OCI-LY1 (cell line): ENCODE data around the gene PGS1.

Source experiments
- H2AFZ ChIP-seq: fragments of 200-600 bp; sonication (generic), shearing (Covaris generic); 2 replicates; pipeline ENCODE4 v1.6.0; 2014; ENCODE audit warnings: antibody characterized with exemption, mild to moderate bottlenecking, low read length
- H3F3A ChIP-seq: fragments of 200-600 bp; sonication (generic), shearing (Covaris generic); 2 replicates; pipeline ENCODE4 v1.6.0; 2014; ENCODE audit warnings: mild to moderate bottlenecking, antibody characterized with exemption, low read length, moderate library complexity; ENCODE audit not compliant: insufficient read depth
- H3K27ac ChIP-seq: fragments of 200-600 bp; sonication (generic); 2 replicates; pipeline ENCODE4 v1.5.1; 2014; ENCODE audit warnings: low read length, mixed run types, mild to moderate bottlenecking, low read depth; ENCODE audit not compliant: poor library complexity, severe bottlenecking
- H3K27me3 ChIP-seq: fragments of 200-600 bp; sonication (generic); 2 replicates; pipeline ENCODE4 v1.6.0; 2014; ENCODE audit warnings: antibody characterized with exemption, mild to moderate bottlenecking, low read length, moderate library complexity; ENCODE audit not compliant: insufficient read depth
- H3K36me3 ChIP-seq: fragments of 200-600 bp; sonication (generic); 2 replicates; pipeline ENCODE4 v1.6.1; 2014; ENCODE audit warnings: mild to moderate bottlenecking, antibody characterized with exemption, low read length, moderate library complexity, mixed read lengths; ENCODE audit not compliant: insufficient read depth
- H3K4me1 ChIP-seq: fragments of 200-600 bp; sonication (generic); 2 replicates; pipeline ENCODE4 v1.5.1; 2014; ENCODE audit warnings: mild to moderate bottlenecking, low read length, moderate library complexity; ENCODE audit not compliant: insufficient read depth, severe bottlenecking
- H3K4me2 ChIP-seq: fragments of 200-600 bp; sonication (generic), shearing (Covaris generic); 2 replicates; pipeline ENCODE4 v1.6.1; 2014; ENCODE audit warnings: low read length
- H3K4me3 ChIP-seq: fragments of 200-600 bp; sonication (generic); 2 replicates; pipeline ENCODE4 v1.5.1; 2014; ENCODE audit warnings: low read length, low read depth, mild to moderate bottlenecking, mixed read lengths; ENCODE audit not compliant: poor library complexity, severe bottlenecking
- H3K79me2 ChIP-seq: fragments of 200-600 bp; shearing (Covaris generic); 2 replicates; pipeline ENCODE4 v1.6.1; 2016; ENCODE audit warnings: mixed run types, low read length, mixed read lengths; ENCODE audit not compliant: insufficient read depth
- H3K9ac ChIP-seq: fragments of 200-600 bp; sonication (generic), shearing (Covaris generic); 2 replicates; pipeline ENCODE4 v1.6.1; 2014; ENCODE audit warnings: mild to moderate bottlenecking, low read length, mixed read lengths
- H3K9me2 ChIP-seq: fragments of 200-600 bp; sonication (generic), shearing (Covaris generic); 2 replicates; pipeline ENCODE4 v1.6.1; 2014; ENCODE audit warnings: low read depth, mild to moderate bottlenecking, low read length, mixed read lengths
- H3K9me3 ChIP-seq: fragments of 200-600 bp; shearing (Covaris generic); 2 replicates; pipeline ENCODE4 v1.6.1; 2014; ENCODE audit warnings: low read length, mixed read lengths
- H4K20me1 ChIP-seq: fragments of 200-600 bp; sonication (generic), shearing (Covaris generic); 2 replicates; pipeline ENCODE4 v1.6.0; 2016; ENCODE audit warnings: mild to moderate bottlenecking, low read length; ENCODE audit not compliant: insufficient read depth
- EZH2 ChIP-seq: fragments of 200-600 bp; sonication (generic), shearing (Covaris generic); IDR thresholded peaks from 2 replicates; pipeline ENCODE4 v1.8.0; 2017; ENCODE audit warnings: borderline replicate concordance, mixed run types, mild to moderate bottlenecking, antibody characterized with exemption, low read length, moderate library complexity, mixed read lengths
- TF ChIP-seq, protein P1 (sequence below): fragments of 200-600 bp; sonication (generic), shearing (Covaris generic); IDR thresholded peaks from 2 replicates; pipeline ENCODE4 v1.5.1; 2017; ENCODE audit warnings: mild to moderate bottlenecking, antibody characterized with exemption, low read length, moderate library complexity, mixed read lengths

Gene PGS1

DNA sequence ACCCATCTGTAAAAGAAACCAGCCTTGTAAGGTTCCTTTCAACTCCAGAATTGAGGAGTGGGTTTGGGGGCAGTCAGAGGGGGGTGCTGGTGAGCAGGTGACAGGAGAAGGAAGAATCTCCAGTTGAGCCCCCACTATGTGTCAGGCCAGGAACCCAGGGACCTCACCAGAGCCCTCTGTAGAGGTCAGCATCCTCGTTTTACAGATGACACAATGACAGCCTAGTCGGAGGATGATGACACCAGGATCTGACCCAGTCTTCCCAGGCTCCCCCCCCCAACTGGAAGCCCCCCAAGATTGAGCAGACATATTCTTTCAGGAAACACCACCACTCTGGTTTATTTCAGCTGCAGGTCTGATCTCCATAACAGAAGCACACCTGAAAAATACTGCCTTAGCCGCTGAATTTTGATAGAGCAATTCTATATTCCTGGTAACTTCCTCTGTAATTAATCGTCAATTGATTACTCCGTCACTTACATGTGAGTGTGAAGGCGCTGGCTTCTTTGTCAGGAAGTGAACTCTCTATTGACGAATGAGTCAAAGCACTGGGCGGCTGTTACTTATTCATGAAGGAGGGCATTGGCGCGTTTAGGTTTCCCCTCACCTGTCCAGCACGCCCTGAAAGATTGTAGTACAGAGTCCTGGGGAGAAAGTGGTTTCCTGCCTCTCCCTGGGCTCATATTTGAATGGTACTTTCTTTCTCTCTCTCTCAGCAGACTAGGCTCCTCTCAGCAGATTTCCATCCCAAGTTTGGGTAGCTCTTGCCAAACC is 39.8 kb upstream of the PGS1 start:
- Histone ChIP-seq H3K4me3 (no peak overlapping the region), H3K4me2 (no peak overlapping the region), H3K4me1 (peaks cover 34% of the 10 kb centered on the region), H3K9me2 (no peaks in the 10 kb centered on the region), H3K27ac (no peak overlapping the region), H3K9ac (no peak overlapping the region), H4K20me1 (no peaks in the 10 kb centered on the region), H3K9me3 (no peaks in the 10 kb centered on the region), H3K79me2 (no peaks in the 10 kb centered on the region), H2AFZ (no peak overlapping the region), H3F3A (no peaks in the 10 kb centered on the region), H3K36me3 (no peaks in the 10 kb centered on the region), H3K27me3 (peaks cover 10% of the 10 kb centered on the region)
- TF ChIP-seq, protein P1, sequence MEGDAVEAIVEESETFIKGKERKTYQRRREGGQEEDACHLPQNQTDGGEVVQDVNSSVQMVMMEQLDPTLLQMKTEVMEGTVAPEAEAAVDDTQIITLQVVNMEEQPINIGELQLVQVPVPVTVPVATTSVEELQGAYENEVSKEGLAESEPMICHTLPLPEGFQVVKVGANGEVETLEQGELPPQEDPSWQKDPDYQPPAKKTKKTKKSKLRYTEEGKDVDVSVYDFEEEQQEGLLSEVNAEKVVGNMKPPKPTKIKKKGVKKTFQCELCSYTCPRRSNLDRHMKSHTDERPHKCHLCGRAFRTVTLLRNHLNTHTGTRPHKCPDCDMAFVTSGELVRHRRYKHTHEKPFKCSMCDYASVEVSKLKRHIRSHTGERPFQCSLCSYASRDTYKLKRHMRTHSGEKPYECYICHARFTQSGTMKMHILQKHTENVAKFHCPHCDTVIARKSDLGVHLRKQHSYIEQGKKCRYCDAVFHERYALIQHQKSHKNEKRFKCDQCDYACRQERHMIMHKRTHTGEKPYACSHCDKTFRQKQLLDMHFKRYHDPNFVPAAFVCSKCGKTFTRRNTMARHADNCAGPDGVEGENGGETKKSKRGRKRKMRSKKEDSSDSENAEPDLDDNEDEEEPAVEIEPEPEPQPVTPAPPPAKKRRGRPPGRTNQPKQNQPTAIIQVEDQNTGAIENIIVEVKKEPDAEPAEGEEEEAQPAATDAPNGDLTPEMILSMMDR = no peak
- no peak for TF ChIP-seq EZH2

DNA sequence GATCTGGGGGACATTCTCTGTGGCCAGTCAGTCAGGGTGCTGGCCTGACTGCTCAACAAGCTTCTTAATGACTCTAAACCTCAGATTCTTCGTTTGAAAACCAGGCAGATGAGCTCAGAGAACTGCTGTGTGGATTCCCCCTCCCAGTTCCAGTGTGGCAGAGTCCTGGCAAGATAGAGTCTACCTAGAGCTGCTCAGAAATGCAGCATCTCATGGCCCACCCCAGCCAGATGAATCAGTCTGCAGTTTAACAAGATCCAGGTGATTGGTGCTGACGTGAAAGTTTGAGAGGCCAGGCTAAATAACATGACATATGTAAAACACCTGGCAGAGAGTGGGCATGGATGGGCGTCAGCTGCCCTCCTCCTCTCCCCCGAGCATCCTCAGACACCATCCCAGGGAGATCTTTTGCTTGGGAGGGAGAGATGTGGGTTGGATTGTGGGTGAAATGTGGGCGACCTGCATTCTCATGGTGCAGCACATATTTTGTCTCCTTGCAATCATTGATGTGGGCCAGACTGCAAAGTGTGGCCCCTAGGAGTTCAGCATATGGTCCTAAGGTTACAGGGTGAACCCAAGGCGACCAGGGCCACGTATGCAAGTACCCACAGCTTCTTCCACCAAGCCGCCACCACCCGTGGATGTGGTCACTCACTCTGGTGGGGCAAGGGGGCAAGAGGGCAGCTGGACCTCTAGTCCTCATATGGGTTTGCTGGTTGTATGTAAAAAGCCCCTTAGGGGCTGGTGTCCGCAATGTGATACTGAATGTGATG is 38.1 kb upstream of the PGS1 start:
- Histone ChIP-seq H3K9ac (no peak overlapping the region), H3K4me2 (no peak overlapping the region), H3K27me3 (peaks cover 10% of the 10 kb centered on the region)

DNA sequence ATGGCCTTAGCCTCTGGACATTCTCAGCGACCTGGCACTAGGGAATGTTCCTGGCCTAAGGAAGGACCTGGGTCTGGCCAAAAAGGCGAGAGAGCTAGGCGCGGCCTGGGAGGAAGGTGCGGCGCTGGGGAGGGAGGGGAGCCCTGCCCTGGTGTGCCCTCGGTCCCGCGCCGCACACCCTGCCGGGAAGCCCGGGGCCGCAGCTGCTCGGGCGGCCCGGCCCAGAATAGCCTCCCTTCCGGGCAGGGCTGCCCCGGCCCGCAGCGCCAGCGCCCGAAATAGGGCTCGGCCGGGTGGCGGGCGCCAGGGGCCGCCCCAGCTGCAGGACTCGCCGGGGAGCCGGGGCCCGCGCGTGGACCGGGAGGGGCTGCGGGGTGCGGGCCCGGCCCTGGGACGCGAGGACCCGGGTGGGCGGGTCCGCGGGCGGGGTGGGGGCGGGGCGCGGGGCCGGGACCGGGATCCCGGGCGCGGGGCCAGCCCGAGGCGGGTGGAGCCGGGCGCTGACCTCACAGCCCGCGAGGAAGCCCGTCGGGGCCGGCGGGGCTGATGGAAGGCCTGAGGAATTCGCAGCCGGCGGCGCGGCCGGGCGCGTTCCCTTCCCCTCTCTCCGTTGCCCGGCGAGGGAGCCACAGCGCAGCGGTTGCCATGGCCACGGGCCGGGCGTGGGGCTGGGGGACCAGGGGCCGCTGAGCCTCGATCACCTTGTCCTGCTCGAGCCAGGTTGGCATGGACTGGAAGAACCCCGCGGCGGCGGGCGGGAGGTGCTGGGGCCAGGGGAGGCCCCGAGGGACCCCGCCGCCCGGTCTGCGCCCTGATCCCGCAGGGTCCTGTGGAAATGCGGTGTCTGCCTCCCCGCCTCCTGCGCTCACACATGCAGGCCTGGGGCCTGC is 36.6 kb upstream of the PGS1 start:
- H4K20me1 ChIP-seq = no peaks in the 10 kb centered on the region
- H3K27ac ChIP-seq = no peak overlapping the region
- no peaks in the 10 kb centered on the region for H3K9me3 ChIP-seq
- H3K9ac ChIP-seq = no peak overlapping the region
- peaks cover 38% of the 10 kb centered on the region for H3K4me1 ChIP-seq
- no peak for TF ChIP-seq EZH2
- TF ChIP-seq, protein P1 = no peak
- H3K4me2 ChIP-seq = 0 out of 2 replicates have a peak overlapping the region, but pooled peaks have one; percentile 38
- H2AFZ ChIP-seq = no peak overlapping the region
- H3K36me3 ChIP-seq = no peaks in the 10 kb centered on the region
- H3K9me2 ChIP-seq = no peaks in the 10 kb centered on the region
- H3K79me2 ChIP-seq = no peaks in the 10 kb centered on the region
- no peaks in the 10 kb centered on the region for H3F3A ChIP-seq
- H3K27me3 ChIP-seq = peaks cover 10% of the 10 kb centered on the region
- H3K4me3 ChIP-seq = no peak overlapping the region

More for the DNA sequence above, 38.1 kb upstream of the PGS1 start:
- Histone ChIP-seq H3K9me2 (no peaks in the 10 kb centered on the region), H3K79me2 (no peaks in the 10 kb centered on the region), H3K4me1 (peaks cover 38% of the 10 kb centered on the region), H3F3A (no peaks in the 10 kb centered on the region), H2AFZ (no peak overlapping the region), H3K27ac (no peak overlapping the region), H3K9me3 (no peaks in the 10 kb centered on the region), H3K4me3 (no peak overlapping the region), H4K20me1 (no peaks in the 10 kb centered on the region), H3K36me3 (no peaks in the 10 kb centered on the region)
- TF ChIP-seq, protein P1 = no peak
- no peak for TF ChIP-seq EZH2
